Activated T-cell treated with anti-CD3 and anti-CD28 coated beads, Interleukin-2, amount 50 U/mL, for 72 hours (primary cell): ENCODE measurements around the gene CFHR3. TPM values are rescaled to one million over a fixed set of nuclear protein-coding genes. Genes with fewer than 3 reads are reported as not detected.
"Not testable (repeated sequence)": the region's sequence is repeated elsewhere in the genome, so short reads cannot be mapped to it uniquely, and the experiment has no call there.

Experiments
- ATAC-seq, 2 donors: fragments of 150-1000 bp; cut with Tn5 transposase; replicated peaks in 1 of 2; 2 replicates each; pipeline ENCODE4 v1.10.0; 2021; ENCODE audit warnings: moderate library complexity in 2 of 2, mild to moderate bottlenecking in 1 of 2
- DNase-seq, 2 donors: peaks; one replicate each; pipeline ENCODE4 v3.0.0; 2021 to 2022; ENCODE audit warnings: mixed read lengths in 1 of 2
- H3K27ac Mint-ChIP-seq: one replicate; pipeline ENCODE4 v1.8.0; 2022; ENCODE audit warnings: mild to moderate bottlenecking, moderate library complexity, mixed read lengths
- H3K27me3 Mint-ChIP-seq: one replicate; pipeline ENCODE4 v1.8.0; 2022; ENCODE audit warnings: low read depth, mixed read lengths
- H3K36me3 Mint-ChIP-seq, 2 donors: one replicate each; pipeline ENCODE4 v1.8.0; 2022; ENCODE audit warnings: mixed read lengths in 2 of 2, mild to moderate bottlenecking in 1 of 2; ENCODE audit not compliant: insufficient read depth in 2 of 2
- H3K4me1 Mint-ChIP-seq: one replicate; pipeline ENCODE4 v1.8.0; 2022; ENCODE audit warnings: low read depth, mixed read lengths
- H3K4me3 Mint-ChIP-seq, 2 donors: one replicate each; pipeline ENCODE4 v1.8.0; 2022; ENCODE audit warnings: mild to moderate bottlenecking in 2 of 2, mixed read lengths in 2 of 2, moderate library complexity in 2 of 2
- H3K9me3 Mint-ChIP-seq, 2 donors: one replicate each; pipeline ENCODE4 v1.8.0; 2022; ENCODE audit warnings: mixed read lengths in 2 of 2
- total RNA-seq, 2 donors: library from RNA; stranded (reverse); gene quantifications; one replicate each; pipeline ENCODE4 v1.2.3, GENCODE V29; 2022

CFHR3 gene
- total RNA-seq, 2 donors from 2014 or later = not detected

DNA sequence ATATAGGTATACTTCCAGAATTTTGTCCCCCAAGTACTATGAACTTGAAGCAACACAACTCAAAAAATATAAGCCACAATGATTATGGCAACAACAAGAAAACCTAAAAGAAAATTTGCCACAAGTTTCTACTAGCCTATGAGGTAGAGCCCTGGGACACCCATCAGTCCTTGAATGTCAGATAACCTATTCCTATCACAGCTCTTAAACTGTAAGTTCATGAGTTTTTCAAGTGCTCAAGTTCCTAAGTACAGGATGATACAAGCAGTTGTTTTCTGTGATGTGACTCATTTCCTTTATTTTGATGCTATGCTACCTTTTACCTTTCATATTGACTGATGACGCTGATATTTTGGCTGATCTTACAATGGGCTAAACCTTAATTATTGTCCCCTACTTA lies 16.6 kb downstream of the CFHR3 start:
- H3K27ac Mint-ChIP-seq, H3K4me3 Mint-ChIP-seq, H3K4me1 Mint-ChIP-seq, H3K36me3 Mint-ChIP-seq, ATAC-seq, DNase-seq, H3K9me3 Mint-ChIP-seq, H3K27me3 Mint-ChIP-seq: not testable (repeated sequence)

DNA sequence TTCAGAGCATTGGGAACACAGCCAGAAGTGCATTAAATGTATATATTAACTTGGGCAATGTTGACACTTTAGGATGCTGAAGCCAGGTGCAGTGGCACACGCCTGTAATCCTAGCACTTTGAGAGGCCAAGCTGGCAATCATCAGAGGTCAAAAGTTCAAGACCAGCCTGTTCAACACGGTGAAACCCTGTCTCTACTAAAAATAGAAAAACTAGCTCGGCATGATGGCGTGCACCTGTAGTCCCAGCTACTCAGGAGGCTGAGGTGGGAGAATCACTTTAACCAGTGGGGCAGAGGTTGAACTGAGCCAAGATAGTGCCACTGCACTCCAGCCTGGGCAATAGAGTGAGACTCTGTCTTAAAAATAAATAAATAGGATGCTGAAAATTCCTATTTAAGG lies 19.5 kb downstream of the CFHR3 start:
- H3K27ac Mint-ChIP-seq, H3K9me3 Mint-ChIP-seq, H3K4me1 Mint-ChIP-seq, ATAC-seq, H3K36me3 Mint-ChIP-seq, H3K4me3 Mint-ChIP-seq, H3K27me3 Mint-ChIP-seq, DNase-seq: not testable (repeated sequence)

- Mint-ChIP-seq H3K9me3 (peaks cover 0 to 6% of the 10 kb centered on the region in 2 donors), H3K27ac (no peak overlapping the region), H3K27me3 (no peaks in the 10 kb centered on the region), H3K4me1 (no peaks in the 10 kb centered on the region), H3K36me3 (no peaks in the 10 kb centered on the region), H3K4me3 (no peak overlapping the region)
- ATAC-seq = no peak
- no peak for DNase-seq
Observed at GRCh38 chr1:196797891-196798290, 23.3 kb downstream of the CFHR3 start.

GRCh38 chr1:196801920-196802319 lies 27.3 kb downstream of the CFHR3 start:
- H3K27me3 Mint-ChIP-seq, H3K36me3 Mint-ChIP-seq, H3K27ac Mint-ChIP-seq, DNase-seq, ATAC-seq, H3K4me1 Mint-ChIP-seq, H3K9me3 Mint-ChIP-seq, H3K4me3 Mint-ChIP-seq: not testable (repeated sequence)

- no peaks in the 10 kb centered on the region for H3K36me3 Mint-ChIP-seq
- no peaks in the 10 kb centered on the region for H3K27me3 Mint-ChIP-seq
- H3K4me3 Mint-ChIP-seq = no peak overlapping the region
- no peak overlapping the region for H3K27ac Mint-ChIP-seq
- DNase-seq (no peak), ATAC-seq (no peak)
- H3K9me3 Mint-ChIP-seq = peaks cover 0 to 3% of the 10 kb centered on the region in 2 donors
- H3K4me1 Mint-ChIP-seq = no peaks in the 10 kb centered on the region
Observed at GRCh38 chr1:196808529-196809235, 34.0 kb downstream of the CFHR3 start.

DNA sequence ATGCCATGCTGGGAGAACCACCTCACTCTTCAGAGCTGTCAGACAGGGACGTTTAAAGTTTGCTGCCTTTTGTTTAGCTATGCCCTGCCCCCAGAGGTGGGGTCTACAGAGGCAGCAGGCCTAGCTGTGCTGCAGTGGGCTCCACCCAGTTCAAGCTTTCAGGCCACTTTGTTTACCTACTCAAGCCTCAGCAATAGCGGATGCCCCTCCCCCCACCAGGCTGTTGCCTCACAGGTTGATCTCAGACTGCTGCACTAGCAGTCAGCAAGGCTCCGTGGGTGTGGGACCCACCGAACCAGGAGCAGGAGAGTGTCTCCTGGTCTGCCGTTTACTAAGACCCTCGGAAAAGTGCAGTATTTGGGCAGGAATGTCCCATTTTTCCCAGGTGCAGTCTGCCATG lies 42.8 kb downstream of the CFHR3 start:
- not testable (repeated sequence) for H3K4me3 Mint-ChIP-seq, H3K27me3 Mint-ChIP-seq, DNase-seq, H3K36me3 Mint-ChIP-seq, H3K4me1 Mint-ChIP-seq, ATAC-seq, H3K9me3 Mint-ChIP-seq, H3K27ac Mint-ChIP-seq

DNA sequence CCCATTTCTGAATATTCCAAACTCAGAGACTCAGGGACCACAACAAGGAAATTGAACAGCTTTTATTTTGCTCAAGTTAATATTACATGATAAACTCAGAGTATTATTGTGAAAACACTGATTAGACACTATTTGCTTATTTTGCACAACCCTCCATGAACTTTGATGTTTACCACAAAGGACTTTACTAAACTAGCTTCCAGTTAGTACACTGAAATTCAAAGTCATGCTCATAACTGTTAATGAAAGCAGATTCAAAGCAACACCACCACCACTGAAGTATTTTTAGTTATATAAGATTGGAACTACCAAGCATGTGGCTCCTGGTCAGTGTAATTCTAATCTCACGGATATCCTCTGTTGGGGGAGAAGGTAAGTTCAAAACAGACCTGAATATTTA lies 44.9 kb downstream of the CFHR3 start, which contains the start of gene CFHR1:
TSS of gene CFHR1 (plus strand) at position 201 of the 400 bp plus-strand sequence. CDS start at position 315, 114 bp downstream.
- H3K4me1 Mint-ChIP-seq, ATAC-seq, DNase-seq, H3K9me3 Mint-ChIP-seq, H3K27me3 Mint-ChIP-seq, H3K36me3 Mint-ChIP-seq, H3K27ac Mint-ChIP-seq, H3K4me3 Mint-ChIP-seq: not testable (repeated sequence)

DNA sequence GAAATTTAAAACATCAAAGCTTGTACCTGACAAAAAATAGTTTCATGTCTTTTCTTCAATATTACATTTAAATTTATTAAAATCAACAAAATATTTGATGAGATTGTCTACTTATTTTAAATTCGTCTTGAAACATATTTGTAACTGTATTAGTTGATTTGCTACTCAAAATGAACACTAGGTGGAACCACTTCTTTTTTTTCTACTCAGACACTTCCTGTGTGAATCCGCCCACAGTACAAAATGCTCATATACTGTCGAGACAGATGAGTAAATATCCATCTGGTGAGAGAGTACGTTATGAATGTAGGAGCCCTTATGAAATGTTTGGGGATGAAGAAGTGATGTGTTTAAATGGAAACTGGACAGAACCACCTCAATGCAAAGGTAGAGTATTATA lies 53.2 kb downstream of the CFHR3 start:
- DNase-seq, H3K36me3 Mint-ChIP-seq, H3K4me1 Mint-ChIP-seq, H3K9me3 Mint-ChIP-seq, H3K27me3 Mint-ChIP-seq, H3K27ac Mint-ChIP-seq: not testable (repeated sequence)
- H3K4me3 Mint-ChIP-seq = peak overlapping the region in 1 of 2 donors; percentile 12
- ATAC-seq = peak; percentile 66 to 73

Other genes with a start within 250 kb of the CFHR3 start
- not detected for gene KCNT2, start 166.4 kb upstream of the CFHR3 start, total RNA-seq
- gene CFH, start 122.8 kb upstream of the CFHR3 start, total RNA-seq = 1 to 10 TPM in 1 of 2 donors, under 1 TPM in 1; 0.19 to 2.6 TPM
- gene CFHR1, start 44.9 kb downstream of the CFHR3 start, total RNA-seq = not detected
- not detected for gene CFHR4, start 113.2 kb downstream of the CFHR3 start, total RNA-seq
- not detected for gene CFHR2, start 168.9 kb downstream of the CFHR3 start, total RNA-seq
- not detected for gene CFHR5, start 202.7 kb downstream of the CFHR3 start, total RNA-seq